Measurements from ENCODE around the gene CHST11.

- TF ChIP-seq CTCF (tag by site-specific recombination; IDR thresholded peaks at IDR 0.05) (no peak), ZNF23 (tag by site-specific recombination; IDR thresholded peaks at IDR 0.05; ENCODE audit: borderline replicate concordance) (no peak), ZNF202 (tag by site-specific recombination; IDR thresholded peaks at IDR 0.05; ENCODE audit: borderline replicate concordance) (no peak), ZBTB7A (tag by site-specific recombination; IDR thresholded peaks at IDR 0.05; ENCODE audit: low read depth) (no peak), ZNF785 (tag by site-specific recombination; IDR thresholded peaks at IDR 0.05) (no peak), YY1 (tag by site-specific recombination; IDR thresholded peaks at IDR 0.05) (no peak), TSHZ1 (tag by site-specific recombination; IDR thresholded peaks at IDR 0.05; ENCODE audit: borderline replicate concordance) (no peak), KLF16 (tag by site-specific recombination; IDR thresholded peaks at IDR 0.05) (no peak), SCRT2 (tag by site-specific recombination; IDR thresholded peaks at IDR 0.05) (no peak)
Observed at GRCh38 chr12:104652358-104652757, 195.6 kb downstream of the CHST11 start.

Measured in HEK293 (cell line).